ENCODE measurements around the gene ZNF169.

DNA sequence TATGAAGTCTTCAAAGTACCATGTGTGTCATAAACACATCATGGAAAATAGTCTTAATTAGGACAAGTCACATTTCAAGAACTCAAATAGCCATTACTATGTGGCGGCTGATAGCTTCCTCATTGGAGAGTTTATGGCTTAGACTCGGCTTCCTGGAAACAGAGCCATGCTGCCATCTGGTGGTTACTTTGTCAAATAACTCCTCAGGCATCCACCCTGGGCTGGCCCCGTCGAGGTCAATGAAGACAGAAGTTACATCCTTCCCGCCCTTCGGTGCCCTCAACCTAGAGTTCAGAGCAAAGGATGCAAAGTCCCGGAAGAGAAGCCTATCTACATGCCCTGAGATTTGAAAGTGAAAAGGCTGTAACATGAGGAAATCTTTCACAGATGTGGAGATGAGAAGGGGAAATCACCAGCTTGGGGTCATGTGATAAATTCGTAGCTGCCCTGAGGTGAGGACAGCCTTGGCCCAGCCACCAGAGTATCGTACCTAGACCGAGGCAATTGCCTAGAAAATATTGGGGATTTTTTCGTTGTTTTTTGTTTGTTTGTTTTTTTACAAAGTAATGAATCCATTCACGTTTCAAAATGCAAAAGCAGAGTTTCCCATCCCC lies 45.5 kb upstream of the ZNF169 start:
- no peak for TF ChIP-seq EZH2 (IDR thresholded peaks at IDR 0.05; ENCODE audit: borderline replicate concordance, low read depth, low read length, severe bottlenecking)
- TF ChIP-seq POLR2A (IDR thresholded peaks at IDR 0.05; ENCODE audit: low read depth, low read length), result no peak
- peak; percentile 69 for TF ChIP-seq CTCF (IDR thresholded peaks at IDR 0.05; ENCODE audit: extremely low read depth in 1 of 2, insufficient read depth in 1 of 2, low read depth in 1 of 2, low read length in 2 of 2)
- no peak for TF ChIP-seq MYC (IDR thresholded peaks at IDR 0.05; ENCODE audit: low read depth, low read length)
- TF ChIP-seq POLR2AphosphoS5 (IDR thresholded peaks at IDR 0.05; ENCODE audit: insufficient read depth, low read depth, low read length), result no peak
- no peak for TF ChIP-seq MAX (IDR thresholded peaks at IDR 0.05; ENCODE audit: insufficient read depth, insufficient read length)
- no peak for TF ChIP-seq JUN (IDR thresholded peaks at IDR 0.05; ENCODE audit: borderline replicate concordance, insufficient read depth, insufficient read length, low read depth)

All from endothelial cell of umbilical vein (primary cell).